Prostate gland (tissue), 2 donors: ENCODE data around the gene DENND2A.

Experiments used
- CTCF ChIP-seq, 4 experiments: fragments of 200-600 bp in 2 of 4; fragments of 450-650 bp in 2 of 4; sonication (generic) in 2 of 4; IDR thresholded peaks; 1 replicate in 3 of 4; 2 replicates in 1 of 4; pipeline ENCODE4 v1.5.1; 2016 to 2019; ENCODE audit warnings: antibody characterized with exemption in 4 of 4, mild to moderate bottlenecking in 2 of 4, moderate library complexity in 2 of 4
- POLR2A ChIP-seq: fragments of 450-650 bp; IDR thresholded peaks from one replicate; pipeline ENCODE4 v1.6.1; 2016; ENCODE audit warnings: antibody characterized with exemption, mild to moderate bottlenecking
- POLR2AphosphoS5 ChIP-seq: sonication (generic); formaldehyde crosslinking; IDR thresholded peaks from one replicate; pipeline ENCODE4 v1.6.1; 2017; ENCODE audit warnings: antibody characterized with exemption

- TF ChIP-seq POLR2A, result no peak
- TF ChIP-seq POLR2AphosphoS5, result no peak
- no peak for TF ChIP-seq CTCF (IDR thresholded peaks at IDR 0.05)
Measured at GRCh38 chr7:140571538-140572122, 69.0 kb downstream of the DENND2A start.
